ENCODE data around the gene CDR2.

The CDR2 gene

GRCh38 chr16:22348291-22348690 is 26.1 kb downstream of the CDR2 start:
- ChIA-PET CTCF (interaction anchor here (1.1 to 1.3 kb wide), 2 partner anchors 24 to 28 kb away, joined by 3 to 5 read pairs; no protein-coding TSS in a partner anchor), POLR2A (no interaction called here)
- DNase-seq (ENCODE audit: extremely low spot score) = no peak
- TF ChIP-seq CTCF (IDR thresholded peaks at IDR 0.05; ENCODE audit: control extremely low read depth, extremely low read depth, low read depth, missing control alignments) = no peak

- TF ChIP-seq CTCF (IDR thresholded peaks at IDR 0.05; ENCODE audit: control extremely low read depth, extremely low read depth, low read depth, missing control alignments) = no peak
- DNase-seq (ENCODE audit: extremely low spot score) = no peak
- ChIA-PET CTCF (interaction anchor here (1.8 kb wide), 1 partner anchor 10 kb away, joined by 10 read pairs; no protein-coding TSS in a partner anchor), POLR2A (no interaction called here)
Observed at GRCh38 chr16:22347100-22347820, 27.2 kb downstream of the CDR2 start.

- POLR2A ChIA-PET = no interaction called here
- TF ChIP-seq CTCF (IDR thresholded peaks at IDR 0.05; ENCODE audit: control extremely low read depth, extremely low read depth, low read depth, missing control alignments) = no peak
- DNase-seq (ENCODE audit: extremely low spot score) = no peak
- CTCF ChIA-PET = interaction anchor here (0.9 to 1.8 kb wide), 4 partner anchors 9 to 18 kb away, joined by 3 to 10 read pairs (median 4); no protein-coding TSS in a partner anchor
Observed at GRCh38 chr16:22346483-22346882, 27.9 kb downstream of the CDR2 start.

- no peak for DNase-seq (ENCODE audit: extremely low spot score)
- CTCF ChIA-PET = interaction anchor here (1.2 kb wide), 1 partner anchor 23 kb away, joined by 5 read pairs; no protein-coding TSS in a partner anchor
- no peak for TF ChIP-seq CTCF (IDR thresholded peaks at IDR 0.05; ENCODE audit: control extremely low read depth, extremely low read depth, low read depth, missing control alignments)
- POLR2A ChIA-PET = no interaction called here
Observed at GRCh38 chr16:22342082-22342481, 32.3 kb downstream of the CDR2 start.

GRCh38 chr16:22340945-22341344 is 33.5 kb downstream of the CDR2 start:
- no peak for TF ChIP-seq CTCF (IDR thresholded peaks at IDR 0.05; ENCODE audit: control extremely low read depth, extremely low read depth, low read depth, missing control alignments)
- ChIA-PET POLR2A (interaction anchor here (0.7 kb wide), 1 partner anchor 11 kb away, joined by 8 read pairs; no protein-coding TSS in a partner anchor), CTCF (no interaction called here)
- no peak for DNase-seq (ENCODE audit: extremely low spot score)

- no peak for TF ChIP-seq CTCF (IDR thresholded peaks at IDR 0.05; ENCODE audit: control extremely low read depth, extremely low read depth, low read depth, missing control alignments)
- CTCF ChIA-PET = interaction anchor here (1.0 to 3.3 kb wide), 6 partner anchors 9 to 65 kb away, joined by 3 to 10 read pairs (median 6); no protein-coding TSS in a partner anchor
- POLR2A ChIA-PET = no interaction called here
- DNase-seq (ENCODE audit: extremely low spot score) = no peak
Observed at GRCh38 chr16:22337849-22338635, 36.4 kb downstream of the CDR2 start.

Measured in GM10248 (cell line).